Stimulated activated CD8-positive, alpha-beta memory T cell treated with anti-CD3 and anti-CD28 coated beads, Interleukin-7, amount 100 ng/mL, for 24 hours (primary cell): ENCODE results near the gene NDUFB2.
"Not testable (repeated sequence)": the region's sequence is repeated elsewhere in the genome, so short reads cannot be mapped to it uniquely, and the experiment has no call there.

ENCODE experiments used
- DNase-seq: peaks from one replicate; pipeline ENCODE4 v3.0.0-alpha.2; 2020; ENCODE audit warnings: low read depth

Gene NDUFB2

DNA sequence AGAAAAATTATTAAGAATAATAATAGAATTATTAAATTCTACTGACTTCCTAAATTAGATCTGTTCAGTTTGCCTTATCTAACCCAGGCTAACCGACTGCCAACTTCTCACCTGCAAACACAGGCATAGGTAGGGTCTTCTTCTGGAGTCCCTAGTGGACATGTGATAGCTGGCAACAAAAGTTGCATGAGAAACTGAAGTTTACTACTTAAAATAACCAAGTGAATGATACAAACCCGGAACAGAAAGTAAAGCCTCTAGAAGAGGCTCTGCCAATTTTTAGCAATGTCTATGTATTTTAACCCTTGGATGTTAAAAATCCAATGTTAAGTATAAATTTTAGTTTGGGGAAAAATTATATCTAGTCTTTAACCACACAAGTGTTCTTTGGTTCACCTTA is 37.6 kb downstream of the NDUFB2 start:
- DNase-seq, result no peak

DNA sequence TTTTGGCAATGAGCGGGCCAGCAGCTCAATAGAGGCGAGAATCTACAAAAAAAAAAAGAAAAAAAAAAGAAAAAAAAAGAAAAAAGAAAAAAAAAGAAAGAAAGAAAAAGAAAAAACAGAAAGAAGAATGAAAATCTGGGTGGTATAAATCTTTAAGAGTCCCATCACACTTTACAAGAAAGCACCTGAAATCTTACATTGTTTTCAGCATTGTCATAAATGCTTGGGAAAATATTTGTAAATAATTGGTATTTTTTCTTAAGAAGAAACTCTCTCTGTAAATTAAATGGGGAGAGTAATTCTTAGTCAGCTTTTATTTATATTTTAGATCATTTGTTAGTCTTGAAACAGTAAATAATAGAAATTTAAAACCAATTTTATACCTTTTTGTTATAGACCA is 38.2 kb downstream of the NDUFB2 start:
- DNase-seq, result no peak

GRCh38 chr7:140738280-140738679 is 41.8 kb downstream of the NDUFB2 start:
- DNase-seq, result no peak

DNA sequence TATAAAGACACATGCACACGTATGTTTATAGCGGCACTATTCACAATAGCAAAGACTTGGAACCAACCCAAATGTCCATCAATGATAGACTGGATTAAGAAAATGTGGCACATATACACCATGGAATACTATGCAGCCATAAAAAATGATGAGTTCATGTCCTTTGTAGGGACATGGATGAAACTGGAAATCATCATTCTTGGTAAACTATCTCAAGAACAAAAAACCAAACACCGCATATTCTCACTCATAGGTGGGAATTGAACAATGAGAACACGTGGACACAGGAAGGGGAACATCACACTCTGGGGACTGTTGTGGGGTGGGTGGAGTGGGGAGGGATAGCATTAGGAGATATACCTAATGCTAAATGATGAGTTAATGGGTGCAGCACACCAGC is 46.7 kb downstream of the NDUFB2 start:
- DNase-seq, result not testable (repeated sequence)

DNA sequence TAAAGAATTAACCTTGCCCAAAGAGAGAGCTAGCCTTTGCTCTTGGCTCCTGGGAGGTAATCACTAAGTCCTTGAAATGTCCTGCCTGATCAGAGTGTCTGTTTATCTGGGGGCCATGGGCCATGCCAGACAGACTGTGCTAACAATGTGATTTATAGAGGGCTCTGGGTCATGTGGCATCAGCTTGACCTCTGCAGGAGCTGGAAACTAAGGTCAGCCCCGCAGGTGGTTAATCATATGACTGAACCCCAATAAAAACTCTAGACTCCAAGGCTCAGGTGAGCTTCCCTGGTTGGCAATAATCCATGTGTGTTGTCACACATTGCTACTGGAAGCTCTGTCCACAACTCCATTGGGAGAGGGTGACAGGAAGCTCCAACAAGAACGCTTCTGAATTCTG is 47.5 kb downstream of the NDUFB2 start:
- DNase-seq, result no peak

GRCh38 chr7:140745266-140746058 is 49.0 kb downstream of the NDUFB2 start:
- no peak for DNase-seq

DNA sequence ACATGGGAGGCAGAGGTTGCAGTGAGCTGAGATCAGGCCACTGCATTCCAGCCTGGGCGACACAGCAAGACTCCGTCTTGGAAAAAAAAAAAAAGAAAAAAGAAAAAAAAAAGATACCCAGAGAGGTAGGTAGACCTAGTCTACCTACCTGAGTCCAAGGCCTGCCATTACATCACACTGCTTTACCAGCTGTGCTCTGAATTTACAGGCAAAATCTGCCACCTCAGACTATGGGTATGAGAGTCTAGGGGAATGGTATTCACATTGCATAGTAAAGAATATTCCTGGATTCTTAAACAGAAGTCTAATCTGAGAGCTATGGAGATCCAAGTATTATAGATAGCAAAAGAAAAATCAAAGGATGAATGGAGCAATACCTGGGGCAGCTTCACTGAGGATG is 50.2 kb downstream of the NDUFB2 start:
- no peak for DNase-seq

- no peak for DNase-seq
These were observed 56.0 kb downstream of the NDUFB2 start for GRCh38 chr7:140752533-140752932.

DNA sequence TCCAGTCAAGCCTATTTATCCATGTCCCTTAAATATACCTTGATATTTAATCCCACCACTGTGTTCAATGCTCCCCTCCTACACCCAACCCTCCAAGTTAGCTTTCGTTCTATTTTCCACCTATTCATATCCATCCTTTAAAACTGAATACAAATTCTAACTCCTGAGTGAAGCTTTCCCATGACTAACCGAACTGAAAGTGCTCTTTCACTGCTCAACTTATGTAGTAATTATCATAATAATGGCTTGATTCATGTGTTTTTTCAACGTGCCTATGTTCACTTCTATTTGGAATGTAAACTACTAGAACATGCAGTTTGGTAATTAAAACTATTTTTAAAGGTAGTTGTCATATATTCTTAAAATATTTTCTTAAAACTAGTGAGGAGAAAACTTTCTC is 58.0 kb downstream of the NDUFB2 start:
- DNase-seq, result no peak
